PFSK-1 (cell line): ENCODE measurements around the gene GAB3.

Experiments used
- POLR2AphosphoS5 ChIP-seq: IDR thresholded peaks from 2 replicates; pipeline ENCODE4 v1.6.1; 2012; ENCODE audit warnings: low read depth, mild to moderate bottlenecking, control low read depth, low read length, moderate library complexity
- SIN3A ChIP-seq: IDR thresholded peaks from 2 replicates; pipeline ENCODE4 v1.6.1; 2012; ENCODE audit warnings: mild to moderate bottlenecking, low read length, moderate library complexity, borderline replicate concordance; ENCODE audit not compliant: insufficient read depth
- TAF1 ChIP-seq: IDR thresholded peaks from 2 replicates; pipeline ENCODE4 v1.6.1; 2012; ENCODE audit warnings: low read length, control low read depth, borderline replicate concordance; ENCODE audit not compliant: insufficient read depth
- TF ChIP-seq, protein P1 (sequence below), 2 experiments: IDR thresholded peaks; 2 replicates each; pipeline versions ENCODE4 v1.6.1 to v1.8.0; 2011 to 2012; ENCODE audit warnings: low read depth in 2 of 2, low read length in 2 of 2, control low read depth in 1 of 2, inconsistent platforms in 1 of 2, mild to moderate bottlenecking in 1 of 2, moderate library complexity in 1 of 2; ENCODE audit not compliant: insufficient read depth in 1 of 2

DNA sequence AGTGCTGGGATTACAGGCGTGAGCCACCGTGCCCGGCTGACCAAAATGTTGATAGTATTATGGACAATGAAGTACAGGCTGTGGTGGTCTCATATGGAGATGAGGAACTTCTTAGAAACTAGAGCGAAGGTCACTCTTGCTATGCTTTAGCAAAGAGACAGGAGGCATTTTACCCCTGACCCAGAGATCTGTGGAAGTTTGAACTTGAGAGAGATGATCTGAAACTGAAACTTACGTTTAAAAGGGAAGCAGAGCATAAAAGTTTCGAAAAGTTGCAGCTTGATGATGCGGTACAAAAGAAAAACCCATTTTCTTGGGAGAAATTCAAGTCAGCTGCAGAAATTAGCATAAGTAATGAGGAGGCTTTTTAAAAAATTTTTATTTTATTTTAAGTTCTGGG, 89.0 kb downstream of the GAB3 start:
- TF ChIP-seq POLR2AphosphoS5 (no peak), TAF1 (no peak), SIN3A (no peak)
- TF ChIP-seq, protein P1, sequence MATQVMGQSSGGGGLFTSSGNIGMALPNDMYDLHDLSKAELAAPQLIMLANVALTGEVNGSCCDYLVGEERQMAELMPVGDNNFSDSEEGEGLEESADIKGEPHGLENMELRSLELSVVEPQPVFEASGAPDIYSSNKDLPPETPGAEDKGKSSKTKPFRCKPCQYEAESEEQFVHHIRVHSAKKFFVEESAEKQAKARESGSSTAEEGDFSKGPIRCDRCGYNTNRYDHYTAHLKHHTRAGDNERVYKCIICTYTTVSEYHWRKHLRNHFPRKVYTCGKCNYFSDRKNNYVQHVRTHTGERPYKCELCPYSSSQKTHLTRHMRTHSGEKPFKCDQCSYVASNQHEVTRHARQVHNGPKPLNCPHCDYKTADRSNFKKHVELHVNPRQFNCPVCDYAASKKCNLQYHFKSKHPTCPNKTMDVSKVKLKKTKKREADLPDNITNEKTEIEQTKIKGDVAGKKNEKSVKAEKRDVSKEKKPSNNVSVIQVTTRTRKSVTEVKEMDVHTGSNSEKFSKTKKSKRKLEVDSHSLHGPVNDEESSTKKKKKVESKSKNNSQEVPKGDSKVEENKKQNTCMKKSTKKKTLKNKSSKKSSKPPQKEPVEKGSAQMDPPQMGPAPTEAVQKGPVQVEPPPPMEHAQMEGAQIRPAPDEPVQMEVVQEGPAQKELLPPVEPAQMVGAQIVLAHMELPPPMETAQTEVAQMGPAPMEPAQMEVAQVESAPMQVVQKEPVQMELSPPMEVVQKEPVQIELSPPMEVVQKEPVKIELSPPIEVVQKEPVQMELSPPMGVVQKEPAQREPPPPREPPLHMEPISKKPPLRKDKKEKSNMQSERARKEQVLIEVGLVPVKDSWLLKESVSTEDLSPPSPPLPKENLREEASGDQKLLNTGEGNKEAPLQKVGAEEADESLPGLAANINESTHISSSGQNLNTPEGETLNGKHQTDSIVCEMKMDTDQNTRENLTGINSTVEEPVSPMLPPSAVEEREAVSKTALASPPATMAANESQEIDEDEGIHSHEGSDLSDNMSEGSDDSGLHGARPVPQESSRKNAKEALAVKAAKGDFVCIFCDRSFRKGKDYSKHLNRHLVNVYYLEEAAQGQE (IDR thresholded peaks at IDR 0.05; ENCODE audit: insufficient read depth in 1 of 2, low read depth in 2 of 2, low read length in 2 of 2): no peak
